GM23248 (cell line): Measurements from ENCODE around the gene TMEM94.

ENCODE experiments used
- EZH2 ChIP-seq: fragments of 200-600 bp; sonication (generic); IDR thresholded peaks from 2 replicates; pipeline ENCODE4 v1.6.1; 2018; ENCODE audit warnings: antibody characterized with exemption, mild to moderate bottlenecking; ENCODE audit not compliant: insufficient read depth, poor library complexity, severe bottlenecking
- EZH2phosphoT487 ChIP-seq: fragments of 200-600 bp; sonication (generic); IDR thresholded peaks from 2 replicates; pipeline ENCODE4 v1.6.1; 2018; ENCODE audit warnings: antibody characterized with exemption, moderate library complexity, mild to moderate bottlenecking, low read depth; ENCODE audit not compliant: insufficient read depth

DNA sequence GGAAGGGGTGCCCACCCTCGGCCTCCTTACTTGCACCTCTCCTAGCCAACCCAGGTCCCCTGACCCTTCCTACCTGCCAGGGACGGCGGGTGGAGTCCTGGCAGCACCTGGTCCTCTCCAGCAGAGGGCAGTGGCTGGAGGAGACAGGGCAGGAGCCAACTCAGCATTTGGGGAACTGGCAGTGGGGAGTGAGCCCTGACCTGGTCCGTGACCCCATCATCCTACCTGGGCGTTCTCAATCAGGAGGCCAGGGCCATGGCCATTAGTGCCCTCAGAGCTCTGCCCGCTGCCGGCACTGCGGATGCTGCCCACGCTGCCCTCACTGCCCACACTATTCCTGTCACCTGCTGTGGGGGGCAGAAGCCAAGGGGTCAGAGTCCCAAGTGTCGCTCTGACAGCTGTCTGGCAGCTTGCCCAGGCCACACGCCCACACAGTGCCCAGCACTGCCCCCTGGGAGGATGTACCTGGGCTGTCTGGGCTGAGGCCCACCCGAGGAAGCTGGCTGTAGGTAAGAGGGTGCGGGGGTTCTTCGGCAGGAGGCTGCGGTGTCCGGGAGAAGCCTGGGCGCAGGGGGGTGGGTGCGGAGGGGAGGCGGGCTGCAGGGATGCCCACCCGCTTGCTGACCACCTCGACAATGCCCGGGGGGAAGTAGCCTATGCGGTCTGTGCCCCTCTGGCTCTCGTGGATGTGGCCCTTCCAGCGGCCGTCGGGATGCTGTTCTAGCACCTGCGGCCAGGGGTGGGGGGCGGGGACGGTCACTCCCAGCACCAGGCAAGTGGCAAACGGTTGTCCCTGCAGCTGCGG, 48.1 kb downstream of the TMEM94 start:
- TF ChIP-seq EZH2 (no peak), EZH2phosphoT487 (no peak)
